ENCODE results near the gene ABCA2.

- TF ChIP-seq, protein P1, sequence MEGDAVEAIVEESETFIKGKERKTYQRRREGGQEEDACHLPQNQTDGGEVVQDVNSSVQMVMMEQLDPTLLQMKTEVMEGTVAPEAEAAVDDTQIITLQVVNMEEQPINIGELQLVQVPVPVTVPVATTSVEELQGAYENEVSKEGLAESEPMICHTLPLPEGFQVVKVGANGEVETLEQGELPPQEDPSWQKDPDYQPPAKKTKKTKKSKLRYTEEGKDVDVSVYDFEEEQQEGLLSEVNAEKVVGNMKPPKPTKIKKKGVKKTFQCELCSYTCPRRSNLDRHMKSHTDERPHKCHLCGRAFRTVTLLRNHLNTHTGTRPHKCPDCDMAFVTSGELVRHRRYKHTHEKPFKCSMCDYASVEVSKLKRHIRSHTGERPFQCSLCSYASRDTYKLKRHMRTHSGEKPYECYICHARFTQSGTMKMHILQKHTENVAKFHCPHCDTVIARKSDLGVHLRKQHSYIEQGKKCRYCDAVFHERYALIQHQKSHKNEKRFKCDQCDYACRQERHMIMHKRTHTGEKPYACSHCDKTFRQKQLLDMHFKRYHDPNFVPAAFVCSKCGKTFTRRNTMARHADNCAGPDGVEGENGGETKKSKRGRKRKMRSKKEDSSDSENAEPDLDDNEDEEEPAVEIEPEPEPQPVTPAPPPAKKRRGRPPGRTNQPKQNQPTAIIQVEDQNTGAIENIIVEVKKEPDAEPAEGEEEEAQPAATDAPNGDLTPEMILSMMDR (IDR thresholded peaks at IDR 0.05) = no peak
- no peak for TF ChIP-seq POLR2A (IDR thresholded peaks at IDR 0.05)
These were observed 56.3 kb downstream of the ABCA2 start for GRCh38 chr9:136971746-136972145.
